H1 (cell line): ENCODE data around the gene ZNF860. TPM values are rescaled to one million over a fixed set of nuclear protein-coding genes. Genes with fewer than 3 reads are reported as not detected.

Experiments
- CBX5 ChIP-seq: fragments of 300-800, 300-1000 bp; sonication (generic); IDR thresholded peaks from 2 replicates; pipeline ENCODE4 v1.7.1; 2016; ENCODE audit warnings: antibody characterized with exemption, low read length, low read depth
- CREB1 ChIP-seq: IDR thresholded peaks from 2 replicates; pipeline ENCODE4 v1.6.1; 2012; ENCODE audit warnings: inconsistent platforms
- GABPA ChIP-seq: IDR thresholded peaks from 2 replicates; pipeline ENCODE4 v1.6.1; 2011; ENCODE audit warnings: mild to moderate bottlenecking, low read length, moderate library complexity, borderline replicate concordance; ENCODE audit not compliant: insufficient read depth
- JUN ChIP-seq: IDR thresholded peaks from 2 replicates; pipeline ENCODE4 v1.6.1; 2011; ENCODE audit warnings: low read depth, mild to moderate bottlenecking, improper control_type of control experiment, low read length
- RNF2 ChIP-seq: fragments of 200-900, 300-1000 bp; sonication (generic); IDR thresholded peaks from 2 replicates; pipeline ENCODE4 v1.7.1; 2016; ENCODE audit warnings: borderline replicate concordance, low read depth, mild to moderate bottlenecking, antibody characterized with exemption, low read length; ENCODE audit not compliant: poor library complexity, severe bottlenecking; ENCODE audit errors: missing control alignments
- RXRA ChIP-seq: IDR thresholded peaks from 2 replicates; pipeline ENCODE4 v1.6.1; 2011; ENCODE audit warnings: low read depth, mild to moderate bottlenecking, low read length, moderate library complexity; ENCODE audit not compliant: insufficient read depth
- SIRT6 ChIP-seq: IDR thresholded peaks from one replicate; pipeline ENCODE4 v1.7.1; 2012; ENCODE audit warnings: low read length, inconsistent platforms
- TBP ChIP-seq: IDR thresholded peaks from 2 replicates; pipeline ENCODE4 v1.6.1; 2011; ENCODE audit warnings: low read depth, low read length, improper control_type of control experiment
- polyA plus RNA-seq, 7 experiments: library from polyadenylated mRNA; depleted of rRNA in 3 of 7; stranded (reverse) in 5 of 7; unstranded in 2 of 7; fragments of >200 nt in 5 of 7; fragments of 200-250 nt in 2 of 7; gene quantifications; 1 replicate in 5 of 7; 2 replicates in 1 of 7; 4 replicates in 1 of 7; pipeline versions ENCODE4 v1.2.1 to v1.2.3, GENCODE V29; 2011 to 2013; ENCODE audit warnings: missing spikeins in 2 of 7, mixed read lengths in 2 of 7
- total RNA-seq: library from RNA; stranded (reverse); fragmentation: NEBNext Ultra II Directional; extraction: Animal tissue kit (Norgen Biotek cat#: 25700); gene quantifications from 2 replicates; pipeline ENCODE4 v1.2.1, GENCODE V29; 2021

ZNF860 gene
- total and polyA plus RNA-seq, 2 of the 8 experiments (the other 6 are each of a cell fraction or from before 2014, with no cell fraction given) = 3.2 to 8.6 TPM

GRCh38 chr3:31962801-31963205, 18.7 kb upstream of the ZNF860 start (continued):
- TF ChIP-seq SIRT6 (no peak), RNF2 (no peak), TBP (no peak), CREB1 (no peak), RXRA (no peak), JUN (no peak), CBX5 (no peak), GABPA (no peak)
